Suprapubic skin (tissue), 4 donors: ENCODE data around the gene DRD4.

Experiments used
- CTCF ChIP-seq, 2 donors: fragments of 200-600 bp in 1 of 2; fragments of 450-650 bp in 1 of 2; sonication (generic) in 1 of 2; IDR thresholded peaks; one replicate each; pipeline ENCODE4 v1.5.1; 2016 to 2019; ENCODE audit warnings: antibody characterized with exemption in 2 of 2, mild to moderate bottlenecking in 1 of 2, moderate library complexity in 1 of 2
- EP300 ChIP-seq: sonication (generic); formaldehyde crosslinking; IDR thresholded peaks from one replicate; pipeline ENCODE4 v1.6.1; 2017; ENCODE audit warnings: antibody characterized with exemption
- POLR2A ChIP-seq, 2 donors: fragments of 450-650 bp; IDR thresholded peaks; one replicate each; pipeline ENCODE4 v1.6.1; 2017; ENCODE audit warnings: antibody characterized with exemption in 2 of 2, mild to moderate bottlenecking in 2 of 2, moderate library complexity in 2 of 2
- POLR2AphosphoS5 ChIP-seq, 3 donors: sonication (generic); formaldehyde crosslinking; IDR thresholded peaks; one replicate each; pipeline ENCODE4 v1.6.1; 2017; ENCODE audit warnings: antibody characterized with exemption in 3 of 3

GRCh38 chr11:609341-609811 lies 27.7 kb upstream of the DRD4 start:
- no peak for TF ChIP-seq POLR2A (IDR thresholded peaks at IDR 0.05)
- TF ChIP-seq EP300: no peak
- no peak for TF ChIP-seq POLR2AphosphoS5 (IDR thresholded peaks at IDR 0.05)
- no peak for TF ChIP-seq CTCF (IDR thresholded peaks at IDR 0.05)
